GM21447 (cell line): ENCODE results near the gene CDO1.
"Not testable (repeated sequence)": the region's sequence is repeated elsewhere in the genome, so short reads cannot be mapped to it uniquely, and the experiment has no call there.

Experiments
- ATAC-seq: cut with Tn5 transposase; IDR thresholded peaks from one replicate; pipeline ENCODE4 v1.9.1; 2021; ENCODE audit not compliant: unreplicated experiment

CDO1 gene

GRCh38 chr5:115831163-115831768 is 14.8 kb upstream of the CDO1 start:
- peak; percentile 75 for ATAC-seq

- ATAC-seq = no peak
Measured at GRCh38 chr5:115829913-115830312, 13.5 kb upstream of the CDO1 start.

GRCh38 chr5:115825948-115826347 is 9.5 kb upstream of the CDO1 start:
- no peak for ATAC-seq

- not testable (repeated sequence) for ATAC-seq
Measured at GRCh38 chr5:115824983-115825382, 8.5 kb upstream of the CDO1 start.

GRCh38 chr5:115820846-115821245 is 4.4 kb upstream of the CDO1 start:
- ATAC-seq = no peak

GRCh38 chr5:115818821-115819220 is 2.4 kb upstream of the CDO1 start:
- ATAC-seq = no peak

GRCh38 chr5:115817386-115817785 is 927 bp upstream of the CDO1 start:
- ATAC-seq = no peak

- ATAC-seq = no peak
Measured at GRCh38 chr5:115815693-115816225, 700 bp downstream of the CDO1 start.

GRCh38 chr5:115815006-115815692 is 1.3 kb downstream of the CDO1 start:
- ATAC-seq = no peak

GRCh38 chr5:115813719-115814118 is 2.7 kb downstream of the CDO1 start:
- ATAC-seq = no peak

- ATAC-seq = no peak
Measured at GRCh38 chr5:115812372-115812771, 4.1 kb downstream of the CDO1 start.

- ATAC-seq = no peak
Measured at GRCh38 chr5:115811406-115811805, 5.1 kb downstream of the CDO1 start.

- ATAC-seq = no peak
Measured at GRCh38 chr5:115810761-115811160, 5.7 kb downstream of the CDO1 start.

- no peak for ATAC-seq
Measured at GRCh38 chr5:115809946-115810345, 6.5 kb downstream of the CDO1 start.

- not testable (repeated sequence) for ATAC-seq
Measured at GRCh38 chr5:115808066-115808465, 8.4 kb downstream of the CDO1 start.

- ATAC-seq = no peak
Measured at GRCh38 chr5:115807654-115808052, 8.8 kb downstream of the CDO1 start.

GRCh38 chr5:115806986-115807653 is 9.3 kb downstream of the CDO1 start:
- ATAC-seq = no peak

- no peak for ATAC-seq
Measured at GRCh38 chr5:115801984-115802383, 14.5 kb downstream of the CDO1 start.

GRCh38 chr5:115801152-115801551 is 15.3 kb downstream of the CDO1 start:
- no peak for ATAC-seq

GRCh38 chr5:115800108-115800507 is 16.4 kb downstream of the CDO1 start:
- ATAC-seq = no peak

GRCh38 chr5:115798252-115798651 is 18.2 kb downstream of the CDO1 start:
- no peak for ATAC-seq

- ATAC-seq = no peak
Measured at GRCh38 chr5:115796656-115797055, 19.8 kb downstream of the CDO1 start.
